ENCODE results near the gene ZNF84.
A peak's percentile ranks its signal among the peaks of the same experiment; 100 is the strongest.

The ZNF84 gene

GRCh38 chr12:133037207-133038005, at the start of gene ZNF84:
Gene ZNF84 (plus strand): TSS chr12:133037509. CDS start chr12:133041468, 3,959 bp downstream.
- DNase-seq: peak; percentile 92

GRCh38 chr12:132998741-132999140, 38.6 kb upstream of the ZNF84 start:
- no peak for DNase-seq

GRCh38 chr12:133010657-133011297, 26.5 kb upstream of the ZNF84 start:
- no peak for DNase-seq

- DNase-seq: no peak
Measured at GRCh38 chr12:133023566-133023965, 13.7 kb upstream of the ZNF84 start.

- no peak for DNase-seq
Measured at GRCh38 chr12:133026996-133027395, 10.3 kb upstream of the ZNF84 start.

GRCh38 chr12:133038118-133038709, 905 bp downstream of the ZNF84 start:
- no peak for DNase-seq

- no peak for DNase-seq
Measured at GRCh38 chr12:133046698-133047097, 9.4 kb downstream of the ZNF84 start.

GRCh38 chr12:133057446-133057845, 20.1 kb downstream of the ZNF84 start:
- DNase-seq: no peak

- no peak for DNase-seq
Measured at GRCh38 chr12:133058203-133059113, 21.1 kb downstream of the ZNF84 start.

GRCh38 chr12:133061954-133062353, 24.6 kb downstream of the ZNF84 start:
- DNase-seq: no peak

GRCh38 chr12:133063556-133063955, 26.2 kb downstream of the ZNF84 start:
- no peak for DNase-seq

- no peak for DNase-seq
Measured at GRCh38 chr12:133073836-133074235, 36.5 kb downstream of the ZNF84 start.

- peak; percentile 94 for DNase-seq
Measured at GRCh38 chr12:133080026-133080367, 42.7 kb downstream of the ZNF84 start.

- peak; percentile 90 for DNase-seq
Measured at GRCh38 chr12:133080368-133081158, 43.3 kb downstream of the ZNF84 start, which contains the start of gene ZNF140. Gene ZNF140 (plus strand): TSS chr12:133080923. CDS start chr12:133081321, 398 bp downstream.

GRCh38 chr12:133081159-133081780, 44.0 kb downstream of the ZNF84 start:
- DNase-seq: no peak

- DNase-seq: no peak
Measured at GRCh38 chr12:133083345-133083744, 46.0 kb downstream of the ZNF84 start.

- DNase-seq: no peak
Measured at GRCh38 chr12:133105620-133106019, 68.3 kb downstream of the ZNF84 start.

GRCh38 chr12:133106253-133106652, 68.9 kb downstream of the ZNF84 start:
- DNase-seq: no peak

GRCh38 chr12:133107121-133107520, 69.8 kb downstream of the ZNF84 start:
- no peak for DNase-seq

GRCh38 chr12:133108150-133108549, 70.8 kb downstream of the ZNF84 start:
- no peak for DNase-seq
